ENCODE results near the gene HIRA. TPM values are rescaled to one million over a fixed set of nuclear protein-coding genes. Genes with fewer than 3 reads are reported as not detected.

Gene HIRA
- total and polyA plus RNA-seq, 9 of the 15 experiments (the other 6 are each of a cell fraction or from before 2014, with no cell fraction given), result 0.96 to 132 (median 58.4) TPM

DNA sequence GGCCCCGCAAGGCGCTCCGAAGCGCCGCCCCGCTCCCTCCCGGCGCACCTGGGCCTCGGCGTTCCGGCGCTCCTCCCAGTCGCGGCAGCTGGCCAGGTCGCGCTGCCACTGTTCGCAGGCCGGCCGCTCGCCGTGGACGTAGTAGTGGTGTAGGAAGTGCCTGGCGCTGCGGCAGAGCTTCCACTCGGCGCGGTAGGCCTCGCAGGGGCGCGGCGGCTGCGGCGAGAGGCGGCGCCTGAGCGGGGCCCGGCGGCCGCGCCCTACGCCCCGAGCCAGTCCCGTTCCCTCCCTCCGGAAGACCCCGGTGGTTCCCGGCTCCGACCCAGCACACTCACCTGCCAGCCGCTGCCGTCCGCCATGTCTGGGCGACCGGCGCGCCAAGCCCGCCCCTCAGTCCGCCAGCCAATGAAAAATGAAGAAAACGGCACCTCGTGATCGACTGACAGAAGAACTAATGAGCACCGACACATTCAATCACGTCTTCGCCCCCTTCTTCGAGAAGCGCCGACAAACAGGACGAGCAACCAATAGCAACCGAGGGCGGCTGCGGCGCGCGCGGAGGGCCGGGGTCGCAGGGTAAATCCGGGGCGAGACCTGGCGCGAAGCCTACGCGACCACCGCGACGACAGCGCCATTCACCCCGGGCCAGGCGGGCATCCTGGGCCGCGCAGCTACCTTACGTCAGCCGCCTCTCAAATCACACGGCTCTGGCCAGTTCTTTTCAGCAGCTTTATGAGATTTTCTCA, 16.0 kb upstream of the HIRA start, which contains the start of gene C22orf39 (continued):
- TF ChIP-seq KLF1 (tag; IDR thresholded peaks at IDR 0.05) (peak; percentile 84; the same call in 1 of the 2 replicates), SUPT5H (IDR thresholded peaks at IDR 0.05) (peak; percentile 95), KLF10 (CRISPR knock-in tag; IDR thresholded peaks at IDR 0.05) (no peak), NBN (IDR thresholded peaks at IDR 0.05; ENCODE audit: low read depth) (0 out of 2 replicates have a peak, but pooled peaks have one; percentile 50), HNRNPH1 (optimal IDR thresholded peaks at IDR 0.05; ENCODE audit: low read depth, low read length) (no peak), ZNF639 (CRISPR knock-in tag; conservative IDR thresholded peaks at IDR 0.05 in 1 of 2, IDR thresholded peaks at IDR 0.05 in 1 of 2) (peak in 1 of 2 experiments; percentile 76; a peak in 2 of 4 replicates), SAFB (IDR thresholded peaks at IDR 0.05; ENCODE audit: borderline replicate concordance, low read depth, low read length) (peak; percentile 70; the same call in 1 of the 2 replicates), PHF8 (IDR thresholded peaks at IDR 0.05; ENCODE audit: borderline replicate concordance, low read length) (peak; percentile 99), NFIC (IDR thresholded peaks at IDR 0.05) (peak; percentile 67), GABPA (tag; conservative IDR thresholded peaks at IDR 0.05; ENCODE audit: low read depth) (peak; percentile 71), ZNF212 (CRISPR knock-in tag; IDR thresholded peaks at IDR 0.05) (peak; percentile 82; the same call in 1 of the 2 replicates), PYGO2 (tag; IDR thresholded peaks at IDR 0.05) (no peak), MTA3 (IDR thresholded peaks at IDR 0.05; ENCODE audit: borderline replicate concordance) (peak; percentile 97), NFXL1 (CRISPR knock-in tag; IDR thresholded peaks at IDR 0.05) (no peak)
- TF ChIP-seq, protein P1, sequence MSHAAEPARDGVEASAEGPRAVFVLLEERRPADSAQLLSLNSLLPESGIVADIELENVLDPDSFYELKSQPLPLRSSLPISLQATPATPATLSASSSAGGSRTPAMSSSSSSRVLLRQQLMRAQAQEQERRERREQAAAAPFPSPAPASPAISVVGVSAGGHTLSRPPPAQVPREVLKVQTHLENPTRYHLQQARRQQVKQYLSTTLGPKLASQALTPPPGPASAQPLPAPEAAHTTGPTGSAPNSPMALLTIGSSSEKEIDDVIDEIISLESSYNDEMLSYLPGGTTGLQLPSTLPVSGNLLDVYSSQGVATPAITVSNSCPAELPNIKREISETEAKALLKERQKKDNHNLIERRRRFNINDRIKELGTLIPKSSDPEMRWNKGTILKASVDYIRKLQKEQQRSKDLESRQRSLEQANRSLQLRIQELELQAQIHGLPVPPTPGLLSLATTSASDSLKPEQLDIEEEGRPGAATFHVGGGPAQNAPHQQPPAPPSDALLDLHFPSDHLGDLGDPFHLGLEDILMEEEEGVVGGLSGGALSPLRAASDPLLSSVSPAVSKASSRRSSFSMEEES (CRISPR knock-in tag; IDR thresholded peaks at IDR 0.05), result peak; percentile 98
- TF ChIP-seq, protein P2, sequence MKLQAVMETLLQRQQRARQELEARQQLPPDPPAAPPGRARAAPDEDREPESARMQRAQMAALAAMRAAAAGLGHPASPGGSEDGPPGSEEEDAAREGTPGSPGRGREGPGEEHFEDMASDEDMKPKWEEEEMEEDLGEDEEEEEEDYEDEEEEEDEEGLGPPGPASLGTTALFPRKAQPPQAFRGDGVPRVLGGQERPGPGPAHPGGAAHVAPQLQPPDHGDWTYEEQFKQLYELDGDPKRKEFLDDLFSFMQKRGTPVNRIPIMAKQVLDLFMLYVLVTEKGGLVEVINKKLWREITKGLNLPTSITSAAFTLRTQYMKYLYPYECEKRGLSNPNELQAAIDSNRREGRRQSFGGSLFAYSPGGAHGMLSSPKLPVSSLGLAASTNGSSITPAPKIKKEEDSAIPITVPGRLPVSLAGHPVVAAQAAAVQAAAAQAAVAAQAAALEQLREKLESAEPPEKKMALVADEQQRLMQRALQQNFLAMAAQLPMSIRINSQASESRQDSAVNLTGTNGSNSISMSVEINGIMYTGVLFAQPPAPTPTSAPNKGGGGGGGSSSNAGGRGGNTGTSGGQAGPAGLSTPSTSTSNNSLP (IDR thresholded peaks at IDR 0.05; ENCODE audit: borderline replicate concordance, low read depth, low read length), result peak; percentile 92; the same call in 1 of the 2 replicates
- TF ChIP-seq, protein P3, sequence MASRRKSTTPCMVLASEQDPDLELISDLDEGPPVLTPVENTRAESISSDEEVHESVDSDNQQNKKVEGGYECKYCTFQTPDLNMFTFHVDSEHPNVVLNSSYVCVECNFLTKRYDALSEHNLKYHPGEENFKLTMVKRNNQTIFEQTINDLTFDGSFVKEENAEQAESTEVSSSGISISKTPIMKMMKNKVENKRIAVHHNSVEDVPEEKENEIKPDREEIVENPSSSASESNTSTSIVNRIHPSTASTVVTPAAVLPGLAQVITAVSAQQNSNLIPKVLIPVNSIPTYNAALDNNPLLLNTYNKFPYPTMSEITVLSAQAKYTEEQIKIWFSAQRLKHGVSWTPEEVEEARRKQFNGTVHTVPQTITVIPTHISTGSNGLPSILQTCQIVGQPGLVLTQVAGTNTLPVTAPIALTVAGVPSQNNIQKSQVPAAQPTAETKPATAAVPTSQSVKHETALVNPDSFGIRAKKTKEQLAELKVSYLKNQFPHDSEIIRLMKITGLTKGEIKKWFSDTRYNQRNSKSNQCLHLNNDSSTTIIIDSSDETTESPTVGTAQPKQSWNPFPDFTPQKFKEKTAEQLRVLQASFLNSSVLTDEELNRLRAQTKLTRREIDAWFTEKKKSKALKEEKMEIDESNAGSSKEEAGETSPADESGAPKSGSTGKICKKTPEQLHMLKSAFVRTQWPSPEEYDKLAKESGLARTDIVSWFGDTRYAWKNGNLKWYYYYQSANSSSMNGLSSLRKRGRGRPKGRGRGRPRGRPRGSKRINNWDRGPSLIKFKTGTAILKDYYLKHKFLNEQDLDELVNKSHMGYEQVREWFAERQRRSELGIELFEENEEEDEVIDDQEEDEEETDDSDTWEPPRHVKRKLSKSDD (conservative IDR thresholded peaks at IDR 0.05; ENCODE audit: low read length), result peak; percentile 80; the same call in 1 of the 2 replicates
- TF ChIP-seq, protein P4, sequence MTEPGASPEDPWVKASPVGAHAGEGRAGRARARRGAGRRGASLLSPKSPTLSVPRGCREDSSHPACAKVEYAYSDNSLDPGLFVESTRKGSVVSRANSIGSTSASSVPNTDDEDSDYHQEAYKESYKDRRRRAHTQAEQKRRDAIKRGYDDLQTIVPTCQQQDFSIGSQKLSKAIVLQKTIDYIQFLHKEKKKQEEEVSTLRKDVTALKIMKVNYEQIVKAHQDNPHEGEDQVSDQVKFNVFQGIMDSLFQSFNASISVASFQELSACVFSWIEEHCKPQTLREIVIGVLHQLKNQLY (CRISPR knock-in tag; conservative IDR thresholded peaks at IDR 0.05), result 0 out of 4 replicates have a peak, but pooled peaks of 1 of the 2 experiments have one; percentile 11
